Stimulated activated CD4-positive, alpha-beta T cell treated with anti-CD3 and anti-CD28 coated beads, Interleukin-2, amount 100 ng/mL, for 24 hours (primary cell): ENCODE results near the gene CLDN20.

Source experiments
- DNase-seq, 2 donors: peaks; one replicate each; pipeline ENCODE4 v3.0.0-alpha.2; 2020

Gene CLDN20

GRCh38 chr6:155246825-155247224, 17.0 kb upstream of the CLDN20 start:
- no peak for DNase-seq

GRCh38 chr6:155247618-155248007, 16.2 kb upstream of the CLDN20 start:
- DNase-seq: no peak

- DNase-seq: peak; percentile 26 to 28
Measured at GRCh38 chr6:155248008-155249001, 15.5 kb upstream of the CLDN20 start.

- DNase-seq: no peak
Measured at GRCh38 chr6:155250701-155251381, 13.0 kb upstream of the CLDN20 start.

GRCh38 chr6:155252581-155252980, 11.2 kb upstream of the CLDN20 start:
- DNase-seq: no peak

GRCh38 chr6:155253337-155253736, 10.5 kb upstream of the CLDN20 start:
- no peak for DNase-seq

- DNase-seq: no peak
Measured at GRCh38 chr6:155254139-155254538, 9.7 kb upstream of the CLDN20 start.

- no peak for DNase-seq
Measured at GRCh38 chr6:155256122-155256795, 7.6 kb upstream of the CLDN20 start.

GRCh38 chr6:155257796-155258195, 6.0 kb upstream of the CLDN20 start:
- no peak for DNase-seq

GRCh38 chr6:155259204-155259603, 4.6 kb upstream of the CLDN20 start:
- DNase-seq: no peak

GRCh38 chr6:155259897-155260296, 3.9 kb upstream of the CLDN20 start:
- no peak for DNase-seq

- DNase-seq: no peak
Measured at GRCh38 chr6:155260686-155261085, 3.1 kb upstream of the CLDN20 start.

GRCh38 chr6:155261111-155261900, 2.5 kb upstream of the CLDN20 start:
- no peak for DNase-seq

GRCh38 chr6:155262655-155263054, 1.2 kb upstream of the CLDN20 start:
- no peak for DNase-seq

GRCh38 chr6:155264693-155265320, 994 bp downstream of the CLDN20 start:
- DNase-seq: no peak

GRCh38 chr6:155265843-155266535, 2.2 kb downstream of the CLDN20 start:
- DNase-seq: no peak

- no peak for DNase-seq
Measured at GRCh38 chr6:155267411-155267810, 3.6 kb downstream of the CLDN20 start.

GRCh38 chr6:155268088-155268867, 4.5 kb downstream of the CLDN20 start:
- peak in 1 of 2 donors; percentile 30 for DNase-seq

- DNase-seq: no peak
Measured at GRCh38 chr6:155269765-155270164, 6.0 kb downstream of the CLDN20 start.

- DNase-seq: no peak
Measured at GRCh38 chr6:155270561-155271091, 6.8 kb downstream of the CLDN20 start.
